ENCODE measurements around the gene CPA1.
A peak's percentile ranks its signal among the peaks of the same experiment; 100 is the strongest.

The CPA1 gene

GRCh38 chr7:130430115-130430514, 49.8 kb downstream of the CPA1 start:
- Histone ChIP-seq H3K27ac (replicated peaks) (no peak overlapping the region), H3K27me3 (ENCODE audit: insufficient read depth, poor library complexity, severe bottlenecking) (no peaks in the 10 kb centered on the region), H3K4me3 (replicated peaks; ENCODE audit: insufficient read depth, low read length) (no peak overlapping the region)
- DNase-seq (ENCODE audit: low read depth in 1 of 2, low spot score in 1 of 2) = no peak
- TF ChIP-seq SPI1 (IDR thresholded peaks at IDR 0.05; ENCODE audit: borderline replicate concordance, low read depth) = no peak
- TF ChIP-seq GABPA (IDR thresholded peaks at IDR 0.05; ENCODE audit: low read depth) = no peak
- TF ChIP-seq, protein P1, sequence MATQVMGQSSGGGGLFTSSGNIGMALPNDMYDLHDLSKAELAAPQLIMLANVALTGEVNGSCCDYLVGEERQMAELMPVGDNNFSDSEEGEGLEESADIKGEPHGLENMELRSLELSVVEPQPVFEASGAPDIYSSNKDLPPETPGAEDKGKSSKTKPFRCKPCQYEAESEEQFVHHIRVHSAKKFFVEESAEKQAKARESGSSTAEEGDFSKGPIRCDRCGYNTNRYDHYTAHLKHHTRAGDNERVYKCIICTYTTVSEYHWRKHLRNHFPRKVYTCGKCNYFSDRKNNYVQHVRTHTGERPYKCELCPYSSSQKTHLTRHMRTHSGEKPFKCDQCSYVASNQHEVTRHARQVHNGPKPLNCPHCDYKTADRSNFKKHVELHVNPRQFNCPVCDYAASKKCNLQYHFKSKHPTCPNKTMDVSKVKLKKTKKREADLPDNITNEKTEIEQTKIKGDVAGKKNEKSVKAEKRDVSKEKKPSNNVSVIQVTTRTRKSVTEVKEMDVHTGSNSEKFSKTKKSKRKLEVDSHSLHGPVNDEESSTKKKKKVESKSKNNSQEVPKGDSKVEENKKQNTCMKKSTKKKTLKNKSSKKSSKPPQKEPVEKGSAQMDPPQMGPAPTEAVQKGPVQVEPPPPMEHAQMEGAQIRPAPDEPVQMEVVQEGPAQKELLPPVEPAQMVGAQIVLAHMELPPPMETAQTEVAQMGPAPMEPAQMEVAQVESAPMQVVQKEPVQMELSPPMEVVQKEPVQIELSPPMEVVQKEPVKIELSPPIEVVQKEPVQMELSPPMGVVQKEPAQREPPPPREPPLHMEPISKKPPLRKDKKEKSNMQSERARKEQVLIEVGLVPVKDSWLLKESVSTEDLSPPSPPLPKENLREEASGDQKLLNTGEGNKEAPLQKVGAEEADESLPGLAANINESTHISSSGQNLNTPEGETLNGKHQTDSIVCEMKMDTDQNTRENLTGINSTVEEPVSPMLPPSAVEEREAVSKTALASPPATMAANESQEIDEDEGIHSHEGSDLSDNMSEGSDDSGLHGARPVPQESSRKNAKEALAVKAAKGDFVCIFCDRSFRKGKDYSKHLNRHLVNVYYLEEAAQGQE (IDR thresholded peaks at IDR 0.05; ENCODE audit: insufficient replicate concordance, low read depth) = no peak
- TF ChIP-seq POLR2AphosphoS5 (IDR thresholded peaks at IDR 0.05; ENCODE audit: low read depth) = no peak
- TF ChIP-seq, protein P2, sequence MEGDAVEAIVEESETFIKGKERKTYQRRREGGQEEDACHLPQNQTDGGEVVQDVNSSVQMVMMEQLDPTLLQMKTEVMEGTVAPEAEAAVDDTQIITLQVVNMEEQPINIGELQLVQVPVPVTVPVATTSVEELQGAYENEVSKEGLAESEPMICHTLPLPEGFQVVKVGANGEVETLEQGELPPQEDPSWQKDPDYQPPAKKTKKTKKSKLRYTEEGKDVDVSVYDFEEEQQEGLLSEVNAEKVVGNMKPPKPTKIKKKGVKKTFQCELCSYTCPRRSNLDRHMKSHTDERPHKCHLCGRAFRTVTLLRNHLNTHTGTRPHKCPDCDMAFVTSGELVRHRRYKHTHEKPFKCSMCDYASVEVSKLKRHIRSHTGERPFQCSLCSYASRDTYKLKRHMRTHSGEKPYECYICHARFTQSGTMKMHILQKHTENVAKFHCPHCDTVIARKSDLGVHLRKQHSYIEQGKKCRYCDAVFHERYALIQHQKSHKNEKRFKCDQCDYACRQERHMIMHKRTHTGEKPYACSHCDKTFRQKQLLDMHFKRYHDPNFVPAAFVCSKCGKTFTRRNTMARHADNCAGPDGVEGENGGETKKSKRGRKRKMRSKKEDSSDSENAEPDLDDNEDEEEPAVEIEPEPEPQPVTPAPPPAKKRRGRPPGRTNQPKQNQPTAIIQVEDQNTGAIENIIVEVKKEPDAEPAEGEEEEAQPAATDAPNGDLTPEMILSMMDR (IDR thresholded peaks at IDR 0.05; ENCODE audit: insufficient read depth, low read length) = no peak

- no peak overlapping the region for H3K27ac ChIP-seq (replicated peaks)
- TF ChIP-seq POLR2AphosphoS5 (IDR thresholded peaks at IDR 0.05; ENCODE audit: low read depth) (no peak), GABPA (IDR thresholded peaks at IDR 0.05; ENCODE audit: low read depth) (no peak), SPI1 (IDR thresholded peaks at IDR 0.05; ENCODE audit: borderline replicate concordance, low read depth) (no peak)
- TF ChIP-seq, protein P1 (IDR thresholded peaks at IDR 0.05; ENCODE audit: insufficient replicate concordance, low read depth) = no peak
- TF ChIP-seq, protein P2 (IDR thresholded peaks at IDR 0.05; ENCODE audit: insufficient read depth, low read length) = no peak
- H3K27me3 ChIP-seq (ENCODE audit: insufficient read depth, poor library complexity, severe bottlenecking) = no peaks in the 10 kb centered on the region
- no peak overlapping the region for H3K4me3 ChIP-seq (replicated peaks; ENCODE audit: insufficient read depth, low read length)
- DNase-seq (ENCODE audit: low read depth in 1 of 2, low spot score in 1 of 2) = no peak
Observed at GRCh38 chr7:130430841-130431666, 50.8 kb downstream of the CPA1 start.

- peak overlapping the region; percentile 29 for H3K27ac ChIP-seq (replicated peaks)
- DNase-seq (ENCODE audit: low read depth in 1 of 2, low spot score in 1 of 2) = no peak
- H3K27me3 ChIP-seq (ENCODE audit: insufficient read depth, poor library complexity, severe bottlenecking) = no peaks in the 10 kb centered on the region
- TF ChIP-seq, protein P2 (IDR thresholded peaks at IDR 0.05; ENCODE audit: insufficient read depth, low read length) = no peak
- TF ChIP-seq SPI1 (IDR thresholded peaks at IDR 0.05; ENCODE audit: borderline replicate concordance, low read depth) (no peak), GABPA (IDR thresholded peaks at IDR 0.05; ENCODE audit: low read depth) (no peak), POLR2AphosphoS5 (IDR thresholded peaks at IDR 0.05; ENCODE audit: low read depth) (no peak)
- TF ChIP-seq, protein P1 (IDR thresholded peaks at IDR 0.05; ENCODE audit: insufficient replicate concordance, low read depth) = no peak
- no peak overlapping the region for H3K4me3 ChIP-seq (replicated peaks; ENCODE audit: insufficient read depth, low read length)
Observed at GRCh38 chr7:130432886-130433285, 52.6 kb downstream of the CPA1 start.

Measured in HL-60 (cell line).